ENCODE measurements around the gene BANP.
"Not testable (repeated sequence)": the region's sequence is repeated elsewhere in the genome, so short reads cannot be mapped to it uniquely, and the experiment has no call there.

The BANP gene

GRCh38 chr16:88033003-88033740 is 81.9 kb downstream of the BANP start:
- not testable (repeated sequence) for DNase-seq

GRCh38 chr16:88034770-88035169 is 83.5 kb downstream of the BANP start:
- no peak for DNase-seq

- DNase-seq, result no peak
Observed at GRCh38 chr16:88035292-88035691, 84.1 kb downstream of the BANP start.

DNA sequence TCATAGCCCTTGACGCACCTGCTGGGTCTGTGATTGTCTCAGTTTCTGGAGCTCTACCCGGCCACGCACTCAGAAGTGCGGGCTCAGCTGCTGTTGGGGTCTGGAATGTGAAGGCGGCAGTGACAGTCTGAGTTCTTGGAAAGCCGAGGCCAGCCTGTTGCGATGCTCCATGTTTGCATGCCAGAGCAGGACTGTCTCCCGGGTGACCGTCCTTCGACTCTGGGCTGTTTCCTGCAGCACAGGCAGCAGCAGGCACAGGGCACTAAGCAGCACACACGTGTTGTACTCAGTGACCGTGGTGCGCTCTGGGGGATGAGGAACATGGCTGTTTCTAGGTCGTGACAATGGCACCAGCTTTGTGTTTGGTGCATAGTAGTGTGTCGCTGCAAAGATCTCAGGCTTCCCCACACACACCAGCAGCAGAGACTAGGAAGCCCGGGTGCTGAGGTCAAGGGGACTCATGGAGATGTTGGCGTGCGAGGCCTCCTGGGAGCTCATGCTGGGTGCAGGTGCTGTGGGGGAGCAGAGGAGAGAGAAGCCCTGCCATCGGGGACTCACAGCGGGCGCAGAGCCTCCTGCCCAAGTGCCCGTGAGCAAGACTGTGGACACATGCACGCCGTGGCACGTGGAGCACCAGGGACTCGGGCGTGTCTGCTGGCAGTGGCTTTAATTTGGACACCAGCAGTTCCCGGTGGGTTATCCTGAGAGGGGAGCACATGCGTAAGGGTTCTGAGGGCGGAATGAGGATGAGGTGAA is 84.8 kb downstream of the BANP start:
- DNase-seq, result not testable (repeated sequence)

DNA sequence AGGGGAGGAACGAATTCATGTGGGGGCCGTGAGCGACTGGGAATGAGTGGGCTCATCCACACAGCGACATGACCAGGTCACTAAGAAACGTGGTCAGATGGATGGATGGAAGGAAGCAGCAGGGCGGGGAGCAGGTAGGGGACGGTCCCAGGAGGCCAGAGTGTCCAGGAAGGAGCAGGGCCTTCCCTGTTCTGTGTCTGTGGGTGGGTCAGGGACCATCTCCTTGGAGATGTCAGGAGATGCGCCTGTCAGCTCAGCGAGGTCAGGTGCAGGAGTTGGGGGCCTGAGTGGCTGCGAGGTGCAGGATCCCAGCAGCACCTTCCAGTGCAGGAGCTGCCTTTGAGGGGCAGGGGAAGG is 85.4 kb downstream of the BANP start:
- DNase-seq, result not testable (repeated sequence)

- DNase-seq, result not testable (repeated sequence)
Observed at GRCh38 chr16:88037359-88037758, 86.1 kb downstream of the BANP start.

DNA sequence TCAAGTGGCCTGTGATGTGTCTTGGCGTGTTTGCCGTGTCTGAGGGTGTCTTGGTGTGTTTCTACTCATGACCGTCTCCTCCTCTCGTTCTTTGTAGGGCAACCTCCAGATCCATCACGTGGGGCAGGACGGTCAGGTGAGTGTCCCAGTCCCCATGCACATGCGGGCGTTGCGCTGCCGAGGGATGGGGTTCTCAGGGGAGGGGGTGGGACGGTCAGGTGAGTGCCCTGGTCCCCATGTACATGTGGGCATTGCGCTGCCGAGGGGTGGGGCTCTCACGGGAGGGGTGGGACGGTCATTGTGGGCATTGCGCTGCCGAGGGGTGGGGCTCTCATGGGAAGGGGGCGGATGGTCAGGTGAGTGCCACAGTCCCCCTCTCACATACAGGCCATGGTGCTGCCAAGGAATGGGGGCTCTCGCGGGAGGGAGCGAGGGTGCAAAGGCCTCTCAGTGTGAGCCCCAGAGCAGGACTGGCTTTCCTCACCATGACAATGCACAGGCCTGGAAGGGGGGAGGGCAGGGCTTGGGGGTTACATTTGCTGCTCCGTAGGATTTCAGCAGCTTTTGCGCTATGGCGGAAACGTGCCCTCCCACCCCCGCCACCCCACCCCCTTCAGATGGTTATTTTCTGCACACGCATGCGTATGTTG is 86.8 kb downstream of the BANP start:
- DNase-seq, result not testable (repeated sequence)

GRCh38 chr16:88038526-88038908 is 87.3 kb downstream of the BANP start:
- not testable (repeated sequence) for DNase-seq

DNA sequence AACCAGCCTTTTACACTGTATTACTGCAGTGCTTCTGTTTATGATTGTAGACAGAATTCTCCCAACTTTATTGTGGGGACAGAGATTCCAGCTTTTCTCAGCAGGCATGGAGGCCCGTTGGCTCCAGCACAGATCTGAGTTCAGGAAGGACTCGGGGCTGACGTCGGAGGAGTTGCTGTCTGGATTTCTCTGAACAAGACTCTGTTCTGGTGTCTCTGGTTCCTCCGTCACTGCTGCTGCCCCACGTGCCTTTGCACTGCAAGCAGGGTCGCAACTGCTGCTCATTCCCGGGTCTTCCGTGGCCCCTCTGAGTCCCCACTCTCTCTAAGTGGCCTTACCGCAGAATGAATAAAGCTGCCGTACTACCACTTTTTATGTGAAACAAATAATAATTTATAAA is 88.4 kb downstream of the BANP start:
- DNase-seq, result no peak

DNA sequence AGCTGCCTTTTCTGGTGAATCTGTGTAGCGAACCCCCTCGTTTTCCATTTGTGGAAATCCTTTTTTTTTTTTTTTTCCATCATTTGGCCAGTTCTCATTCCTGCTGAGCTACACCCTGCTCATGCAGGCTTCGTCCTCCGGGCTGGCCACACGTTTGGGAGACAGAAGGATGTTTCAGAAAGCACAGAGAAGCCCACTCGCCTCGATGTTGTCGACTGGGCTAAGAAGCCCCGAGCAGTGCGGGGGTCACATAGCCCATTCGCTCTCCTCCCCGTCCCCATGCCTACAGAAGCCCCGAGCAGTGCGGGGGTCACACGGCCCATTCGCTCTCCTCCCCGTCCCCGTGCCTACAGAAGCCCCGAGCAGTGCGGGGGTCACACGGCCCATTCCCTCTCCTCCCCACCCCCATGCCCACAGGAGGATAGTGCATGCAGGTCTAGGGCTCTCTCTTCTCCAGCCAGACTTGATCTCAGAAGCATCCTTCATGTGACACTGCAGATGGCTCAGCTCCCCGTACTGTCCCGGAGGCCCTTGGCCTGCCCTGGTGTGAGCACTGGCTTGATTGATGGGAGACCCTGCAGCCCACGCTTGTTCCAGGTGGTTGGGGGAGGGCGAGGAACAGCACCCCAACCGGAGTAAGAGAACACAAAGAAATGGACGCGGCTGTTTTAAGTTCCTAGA is 89.1 kb downstream of the BANP start:
- DNase-seq, result not testable (repeated sequence)

- not testable (repeated sequence) for DNase-seq
Observed at GRCh38 chr16:88040877-88041244, 89.6 kb downstream of the BANP start.

GRCh38 chr16:88041506-88041905 is 90.3 kb downstream of the BANP start:
- not testable (repeated sequence) for DNase-seq

GRCh38 chr16:88041986-88042562 is 90.8 kb downstream of the BANP start:
- not testable (repeated sequence) for DNase-seq

DNA sequence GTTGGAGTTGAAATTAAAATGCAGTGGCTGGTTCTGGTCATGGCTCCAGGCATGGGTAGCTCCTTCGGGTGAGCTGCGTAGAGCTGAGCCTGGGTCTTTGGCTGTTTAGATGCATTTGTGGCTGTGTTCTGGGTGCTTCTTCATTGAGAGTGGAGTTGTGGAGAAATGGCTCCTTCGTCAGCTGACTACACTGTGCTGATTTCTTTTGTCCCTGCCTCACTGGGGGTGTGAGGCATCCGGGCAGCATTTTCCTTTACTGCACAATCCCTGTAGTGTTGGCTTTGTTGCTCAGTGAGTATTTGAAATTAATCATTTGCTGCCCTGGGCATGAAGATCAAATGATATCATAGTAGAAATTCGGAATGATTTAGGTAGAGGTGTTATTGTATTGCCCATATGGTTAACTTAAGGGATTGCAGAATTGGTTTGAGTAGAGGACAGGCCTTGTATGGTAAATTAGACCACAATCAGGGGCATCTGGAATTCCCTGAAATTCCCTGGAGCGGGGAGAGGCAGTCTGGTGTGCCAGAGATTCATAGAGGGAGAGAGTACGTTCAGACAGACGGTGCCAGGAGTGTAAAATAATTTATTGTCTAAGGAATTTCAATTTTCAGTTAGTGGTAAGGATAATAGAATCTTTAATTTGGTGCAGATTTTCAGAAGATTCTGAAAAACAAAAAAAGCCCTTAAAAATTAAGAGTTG is 92.1 kb downstream of the BANP start:
- DNase-seq, result not testable (repeated sequence)

DNA sequence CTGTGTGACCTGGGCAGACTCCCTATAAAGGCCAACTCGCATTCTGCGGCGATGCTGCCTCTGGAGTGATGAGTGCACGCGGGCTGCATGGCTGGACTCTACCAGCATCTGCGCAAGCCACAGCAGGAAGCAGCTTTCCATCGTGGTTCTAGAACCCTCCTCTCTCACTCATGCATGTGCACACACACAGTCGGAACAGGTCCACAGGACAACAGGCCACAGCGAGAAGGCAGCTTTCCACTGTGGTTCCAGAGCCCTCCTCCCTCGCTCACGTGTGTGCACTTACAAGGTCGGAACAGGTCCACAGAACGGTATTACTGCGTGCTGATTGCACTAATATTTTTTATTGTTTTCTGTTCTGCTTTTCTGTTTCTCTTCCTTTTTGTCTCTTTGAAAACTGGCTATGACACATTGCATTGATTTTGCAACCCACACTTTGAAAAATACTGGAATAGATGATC is 92.9 kb downstream of the BANP start:
- DNase-seq, result not testable (repeated sequence)

- not testable (repeated sequence) for DNase-seq
Observed at GRCh38 chr16:88045361-88045760, 94.1 kb downstream of the BANP start.

- DNase-seq, result no peak
Observed at GRCh38 chr16:88045820-88046303, 94.6 kb downstream of the BANP start.

GRCh38 chr16:88047462-88047861 is 96.2 kb downstream of the BANP start:
- no peak for DNase-seq

DNA sequence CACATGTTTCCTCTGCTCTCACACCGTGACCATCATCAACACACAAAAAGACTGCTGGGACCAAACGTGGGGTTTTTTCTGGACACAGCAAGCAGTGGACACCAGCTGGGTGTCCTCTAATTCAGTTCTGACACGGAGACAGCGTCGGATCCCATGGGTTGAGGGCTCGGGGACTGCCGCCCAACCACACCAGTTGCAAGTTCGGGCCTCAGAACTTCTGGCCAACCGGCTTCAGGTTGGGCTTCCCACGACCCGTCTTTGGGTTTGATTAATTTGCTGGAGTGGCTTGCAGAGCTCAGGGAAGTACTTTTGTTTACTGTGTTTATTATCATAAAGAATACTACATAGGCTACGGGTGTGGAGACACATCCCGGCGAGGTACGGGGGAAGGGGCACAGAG is 97.8 kb downstream of the BANP start:
- no peak for DNase-seq

DNA sequence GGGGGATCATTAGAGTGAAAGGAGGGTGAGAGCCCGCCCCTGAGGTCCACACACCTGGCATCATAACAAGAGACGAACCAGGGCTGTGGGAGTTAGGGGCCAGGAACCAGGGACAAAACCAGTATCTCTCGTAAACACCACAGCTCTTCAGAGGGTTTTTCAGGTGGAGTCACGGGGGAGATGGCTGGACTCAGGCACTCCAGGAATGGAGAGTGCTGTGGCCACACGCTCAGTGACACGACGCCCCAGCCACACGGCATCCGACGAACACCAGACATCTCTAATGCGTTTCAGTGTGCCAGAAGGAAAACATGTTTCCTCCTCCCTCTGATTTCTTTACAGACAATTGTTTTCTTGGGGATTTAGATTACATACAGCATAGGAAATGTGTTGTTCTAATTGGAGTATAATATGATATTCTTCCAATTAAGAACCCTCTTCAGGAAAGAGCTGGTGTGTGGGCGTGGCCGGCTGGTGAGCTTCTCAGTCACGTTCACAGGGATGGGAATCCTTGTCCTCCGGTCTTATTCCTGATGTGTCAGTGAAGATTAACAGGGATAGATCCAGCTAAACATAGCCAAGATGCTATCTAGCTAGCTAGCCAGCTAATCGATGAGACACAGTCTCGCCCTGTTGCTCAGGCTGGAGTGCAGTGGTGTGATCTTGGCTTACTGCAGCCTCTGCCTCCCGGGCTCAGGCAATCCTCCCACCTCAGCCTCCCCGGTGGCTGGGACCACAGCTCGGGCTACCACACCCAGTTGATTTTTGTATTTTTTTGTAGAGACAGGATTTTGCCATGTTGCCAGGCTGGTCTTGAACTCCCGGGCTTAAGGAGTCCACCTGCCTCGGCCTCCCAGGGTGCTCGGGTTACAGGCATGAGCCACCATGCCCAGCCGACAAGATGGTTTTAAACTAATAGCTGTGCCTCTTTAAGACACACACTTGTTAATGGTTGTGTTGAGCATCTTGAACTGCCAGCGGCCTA is 98.6 kb downstream of the BANP start:
- DNase-seq, result no peak

All from activated T-cell treated with anti-CD3 and anti-CD28 coated beads, Interleukin-2, amount 50 U/mL, for 48 hours (primary cell).